GM18519 (cell line): ENCODE data around the gene GMIP.
"Not testable (repeated sequence)": the region's sequence is repeated elsewhere in the genome, so short reads cannot be mapped to it uniquely, and the experiment has no call there.

Experiments used
- ATAC-seq: cut with Tn5 transposase; IDR thresholded peaks from one replicate; pipeline ENCODE4 v1.9.1; 2021; ENCODE audit warnings: mild to moderate bottlenecking, moderate library complexity; ENCODE audit not compliant: unreplicated experiment, low FRiP score

Gene GMIP

GRCh38 chr19:19643158-19644053, at the start of gene GMIP:
Gene GMIP, minus strand, starts transcription at chr19:19643657. Its CDS starts 128 bp downstream, at chr19:19643529.
- no peak for ATAC-seq

GRCh38 chr19:19691683-19692082, 48.2 kb upstream of the GMIP start:
- no peak for ATAC-seq

- ATAC-seq: not testable (repeated sequence)
Observed at GRCh38 chr19:19689023-19689422, 45.6 kb upstream of the GMIP start.

GRCh38 chr19:19687090-19687489, 43.6 kb upstream of the GMIP start:
- ATAC-seq: no peak

GRCh38 chr19:19686580-19686979, 43.1 kb upstream of the GMIP start:
- ATAC-seq: no peak

- not testable (repeated sequence) for ATAC-seq
Observed at GRCh38 chr19:19686119-19686518, 42.7 kb upstream of the GMIP start.

- no peak for ATAC-seq
Observed at GRCh38 chr19:19679176-19680073, 36.0 kb upstream of the GMIP start.

GRCh38 chr19:19677579-19677978, 34.1 kb upstream of the GMIP start:
- no peak for ATAC-seq

GRCh38 chr19:19674315-19674714, 30.9 kb upstream of the GMIP start:
- ATAC-seq: no peak

GRCh38 chr19:19672816-19673215, 29.4 kb upstream of the GMIP start:
- no peak for ATAC-seq

GRCh38 chr19:19670070-19670551, 26.7 kb upstream of the GMIP start:
- ATAC-seq: no peak

- peak; percentile 47 for ATAC-seq
Observed at GRCh38 chr19:19668230-19669012, 25.0 kb upstream of the GMIP start, which contains the start of gene ZNF101. Gene ZNF101, plus strand, starts transcription at chr19:19668839. Its CDS starts 125 bp downstream, at chr19:19668964.

- ATAC-seq: not testable (repeated sequence)
Observed at GRCh38 chr19:19665420-19665948, 22.0 kb upstream of the GMIP start.

- peak; percentile 58 for ATAC-seq
Observed at GRCh38 chr19:19663256-19664120, 20.0 kb upstream of the GMIP start, which contains the start of gene ATP13A1. Gene ATP13A1, minus strand, starts transcription at chr19:19663676. Its CDS starts 10 bp downstream, at chr19:19663666.

- ATAC-seq: no peak
Observed at GRCh38 chr19:19662871-19663255, 19.4 kb upstream of the GMIP start.

GRCh38 chr19:19662344-19662743, 18.9 kb upstream of the GMIP start:
- ATAC-seq: no peak

GRCh38 chr19:19661675-19662251, 18.3 kb upstream of the GMIP start:
- no peak for ATAC-seq

GRCh38 chr19:19661141-19661674, 17.8 kb upstream of the GMIP start:
- no peak for ATAC-seq
